ENCODE measurements around the gene MRTFB. TPM values are rescaled to one million over a fixed set of nuclear protein-coding genes. Genes with fewer than 3 reads are reported as not detected.

Gene MRTFB
- total RNA-seq, 4 donors from 2014 or later = 37.8 to 82.7 (median 47.9) TPM

- WGBS, 2 donors (ENCODE audit: low coverage in 1 of 2) = 94 to 100% methylated on average over 5 of the region's 5 CpGs
- in situ Hi-C loops (cut with MboI; ENCODE audit: low pct_ligation_motif_present in 1 of 4, low pct_unique_long_range_greater_than_20kb in 1 of 4, low sequenced_read_pairs in 3 of 4) (no loop called here), intact Hi-C loops (cut with DNase I; ENCODE audit: low total_unique reads) (no loop called here)
These were observed 58.4 kb downstream of the MRTFB start for GRCh38 chr16:14129502-14129901.

GRCh38 chr16:14131774-14132695 is 60.9 kb downstream of the MRTFB start:
- H3K4me1 ChIP-seq = peaks cover 0 to 24% (median 5%) of the 10 kb centered on the region in 4 donors
- 41 to 50% methylated on average over 4 of the region's 4 CpGs for WGBS, 2 donors (ENCODE audit: low coverage in 1 of 2)
- no peak for DNase-seq
- intact Hi-C loops (cut with DNase I; ENCODE audit: low total_unique reads) = no loop called here
- no peaks in the 10 kb centered on the region for H3K9me3 ChIP-seq
- H3K4me3 ChIP-seq = no peak overlapping the region
- H3K27me3 ChIP-seq = no peaks in the 10 kb centered on the region
- in situ Hi-C loops (cut with MboI; ENCODE audit: low pct_ligation_motif_present in 1 of 4, low pct_unique_long_range_greater_than_20kb in 1 of 4, low sequenced_read_pairs in 3 of 4) = no loop called here
- peak in 1 of 3 donors; percentile 17 for TF ChIP-seq POLR2AphosphoS5 (IDR thresholded peaks at IDR 0.05)
- no peak for TF ChIP-seq POLR2A (IDR thresholded peaks at IDR 0.05)
- H3K27ac ChIP-seq = peak overlapping the region in 1 of 4 donors; percentile 11
- no peaks in the 10 kb centered on the region for H3K36me3 ChIP-seq

More at GRCh38 chr16:14129502-14129901, 58.4 kb downstream of the MRTFB start:
- TF ChIP-seq POLR2A (IDR thresholded peaks at IDR 0.05) (no peak), CTCF (IDR thresholded peaks at IDR 0.05) (no peak), EP300 (IDR thresholded peaks at IDR 0.05; ENCODE audit: low read depth) (no peak), POLR2AphosphoS5 (IDR thresholded peaks at IDR 0.05) (no peak)
- Histone ChIP-seq H3K4me3 (no peak overlapping the region), H3K27ac (no peak overlapping the region), H3K4me1 (peaks cover 0 to 24% (median 5%) of the 10 kb centered on the region in 4 donors), H3K27me3 (no peaks in the 10 kb centered on the region), H3K9me3 (no peaks in the 10 kb centered on the region), H3K36me3 (no peaks in the 10 kb centered on the region)
- DNase-seq = no peak

GRCh38 chr16:14132696-14133048 is 61.6 kb downstream of the MRTFB start:
- no peaks in the 10 kb centered on the region for H3K9me3 ChIP-seq
- no peak for DNase-seq
- no peak overlapping the region for H3K27ac ChIP-seq
- no peaks in the 10 kb centered on the region for H3K27me3 ChIP-seq
- TF ChIP-seq CTCF (IDR thresholded peaks at IDR 0.05) = no peak
- in situ Hi-C loops (cut with MboI; ENCODE audit: low pct_ligation_motif_present in 1 of 4, low pct_unique_long_range_greater_than_20kb in 1 of 4, low sequenced_read_pairs in 3 of 4) = no loop called here
- no peak overlapping the region for H3K4me3 ChIP-seq
- peaks cover 0 to 24% (median 5%) of the 10 kb centered on the region in 4 donors for H3K4me1 ChIP-seq
- no peaks in the 10 kb centered on the region for H3K36me3 ChIP-seq
- 71 to 87% methylated on average over 4 of the region's 4 CpGs for WGBS, 2 donors (ENCODE audit: low coverage in 1 of 2)
- intact Hi-C loops (cut with DNase I; ENCODE audit: low total_unique reads) = no loop called here

GRCh38 chr16:14133907-14134306 is 62.8 kb downstream of the MRTFB start:
- no peak for DNase-seq
- WGBS, 2 donors (ENCODE audit: low coverage in 1 of 2) = 38 to 62% methylated on average over 1 of the region's 1 CpG
- no peaks in the 10 kb centered on the region for H3K36me3 ChIP-seq
- H3K4me1 ChIP-seq = peaks cover 0 to 24% (median 5%) of the 10 kb centered on the region in 4 donors
- no peak overlapping the region for H3K27ac ChIP-seq
- in situ Hi-C loops (cut with MboI; ENCODE audit: low pct_ligation_motif_present in 1 of 4, low pct_unique_long_range_greater_than_20kb in 1 of 4, low sequenced_read_pairs in 3 of 4) (no loop called here), intact Hi-C loops (cut with DNase I; ENCODE audit: low total_unique reads) (no loop called here)
- no peaks in the 10 kb centered on the region for H3K9me3 ChIP-seq
- H3K27me3 ChIP-seq = no peaks in the 10 kb centered on the region
- TF ChIP-seq POLR2AphosphoS5 (IDR thresholded peaks at IDR 0.05) (no peak), POLR2A (IDR thresholded peaks at IDR 0.05) (no peak), CTCF (IDR thresholded peaks at IDR 0.05) (no peak), EP300 (IDR thresholded peaks at IDR 0.05; ENCODE audit: low read depth) (no peak)
- no peak overlapping the region for H3K4me3 ChIP-seq
